ENCODE data around the gene GEMIN2.
"Not testable (repeated sequence)": the region's sequence is repeated elsewhere in the genome, so short reads cannot be mapped to it uniquely, and the experiment has no call there.

Gene GEMIN2, protein sequence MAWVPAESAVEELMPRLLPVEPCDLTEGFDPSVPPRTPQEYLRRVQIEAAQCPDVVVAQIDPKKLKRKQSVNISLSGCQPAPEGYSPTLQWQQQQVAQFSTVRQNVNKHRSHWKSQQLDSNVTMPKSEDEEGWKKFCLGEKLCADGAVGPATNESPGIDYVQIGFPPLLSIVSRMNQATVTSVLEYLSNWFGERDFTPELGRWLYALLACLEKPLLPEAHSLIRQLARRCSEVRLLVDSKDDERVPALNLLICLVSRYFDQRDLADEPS

DNA sequence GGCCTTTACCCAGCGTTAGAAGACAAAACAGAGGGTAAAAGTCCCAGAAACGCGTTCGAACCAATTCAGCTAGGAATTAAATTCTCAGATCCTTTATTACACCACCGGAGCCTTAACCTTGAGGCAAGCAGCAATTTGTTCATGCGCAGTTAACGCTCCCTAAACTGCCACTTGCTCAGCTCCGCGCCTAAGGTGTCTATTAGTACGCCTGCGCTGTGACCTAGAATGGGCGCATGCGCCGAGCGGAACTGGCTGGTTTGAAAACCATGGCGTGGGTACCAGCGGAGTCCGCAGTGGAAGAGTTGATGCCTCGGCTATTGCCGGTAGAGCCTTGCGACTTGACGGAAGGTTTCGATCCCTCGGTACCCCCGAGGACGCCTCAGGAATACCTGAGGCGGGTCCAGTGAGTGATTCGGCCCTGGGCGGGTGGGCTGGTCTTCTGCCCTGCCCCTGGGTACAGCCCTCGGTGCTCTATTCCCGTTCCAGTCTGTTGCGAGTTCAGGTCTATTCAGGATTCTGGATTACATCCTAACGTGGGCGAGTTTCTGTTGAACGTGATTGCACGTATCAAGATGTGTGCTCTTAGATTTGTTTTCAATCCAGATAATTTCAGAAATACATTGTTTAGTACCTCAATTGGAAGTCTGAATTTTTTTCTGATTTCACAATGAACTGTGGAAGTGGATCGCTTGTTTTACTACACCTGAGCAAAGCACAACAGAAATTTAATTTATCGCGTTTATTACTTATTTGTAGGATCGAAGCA lies at the start of gene GEMIN2:
GEMIN2 (plus strand) TSS at position 251 of the 766 bp plus-strand sequence; CDS start at position 267, 16 bp downstream.
- peak; percentile 94 for DNase-seq

DNA sequence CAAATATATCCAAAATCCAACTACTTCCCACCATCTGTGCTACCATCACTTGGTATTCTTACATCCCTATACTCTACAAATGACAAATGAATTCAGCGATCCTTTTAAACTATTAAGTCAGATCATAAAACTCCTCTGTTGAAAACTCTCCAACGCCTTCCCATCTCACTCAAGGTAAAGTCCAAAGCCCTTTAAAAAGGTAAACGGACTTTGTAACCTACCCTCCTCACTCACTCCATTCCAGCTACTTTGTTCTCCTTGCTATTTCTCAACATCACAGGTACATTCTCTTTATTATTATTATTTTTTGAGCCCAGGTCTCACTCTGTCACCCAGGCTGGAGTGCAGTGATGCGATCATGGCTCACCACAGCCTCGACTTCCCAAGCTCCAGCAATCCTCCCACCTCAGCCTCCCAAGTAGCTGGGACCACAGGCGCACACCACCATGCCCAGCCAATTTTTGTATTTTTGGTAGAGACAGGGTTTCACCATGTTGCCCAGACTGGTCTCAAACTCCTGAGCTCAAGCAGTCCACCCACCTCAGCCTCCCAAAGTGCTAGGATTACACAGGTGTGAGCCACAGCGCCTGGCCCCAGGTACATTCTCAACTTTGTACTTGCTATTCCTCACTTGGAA lies 44.8 kb upstream of the GEMIN2 start:
- not testable (repeated sequence) for DNase-seq

DNA sequence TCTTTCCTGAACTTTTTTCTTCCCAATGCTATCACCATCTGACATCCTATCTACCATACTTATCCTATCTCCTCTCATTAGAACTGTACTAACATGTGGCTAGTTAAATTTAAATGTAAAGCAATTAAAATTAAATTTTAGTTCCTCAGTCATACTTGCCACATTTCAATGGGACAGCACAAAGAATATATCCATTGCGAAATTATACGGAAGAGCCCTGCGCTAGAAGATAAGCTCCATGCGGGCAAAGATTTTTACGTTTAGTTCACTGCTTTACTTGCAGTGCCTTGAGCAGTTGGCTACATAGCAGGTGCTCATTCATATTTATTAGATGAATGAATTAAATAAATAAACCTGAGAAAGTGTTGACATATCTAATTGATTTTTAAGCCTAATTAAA lies 44.2 kb upstream of the GEMIN2 start:
- DNase-seq = no peak

DNA sequence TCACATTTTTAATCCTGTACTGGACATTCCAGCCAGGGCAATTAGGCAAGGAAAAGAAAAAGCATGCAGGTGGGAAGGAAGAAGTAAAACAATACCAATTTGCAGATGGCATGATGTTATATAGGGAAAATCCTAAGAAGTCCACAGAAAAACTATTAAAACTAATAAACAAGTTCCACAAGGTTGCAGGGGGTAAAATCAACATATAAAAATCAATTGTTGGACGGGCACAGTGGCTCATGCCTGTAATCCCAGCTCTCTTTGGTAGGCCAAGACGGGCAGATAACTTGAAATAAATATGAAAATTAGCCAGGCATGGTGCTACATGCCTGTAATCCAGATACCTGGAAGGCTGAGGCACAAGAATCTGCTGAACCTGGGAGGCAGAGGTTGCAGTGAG lies 43.0 kb upstream of the GEMIN2 start:
- no peak for DNase-seq

DNA sequence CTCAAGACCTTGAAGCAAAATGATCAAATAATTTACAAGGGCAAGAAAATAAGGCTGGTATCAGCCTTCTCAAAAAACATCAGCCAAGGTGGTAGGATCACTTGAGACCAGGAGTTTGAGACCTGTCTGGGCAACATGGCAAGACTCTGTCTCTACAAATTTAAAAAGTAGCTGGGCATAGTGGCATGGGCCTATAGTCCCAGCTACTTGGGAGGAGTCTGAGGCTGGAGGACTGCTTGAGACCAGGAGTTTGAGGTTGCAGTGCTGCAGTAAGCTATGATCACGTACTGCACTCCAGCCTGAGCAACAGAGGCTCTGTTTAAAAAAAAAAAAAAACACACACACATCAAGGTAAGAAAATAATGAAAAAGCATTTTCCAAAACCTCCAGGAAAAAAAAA lies 33.2 kb upstream of the GEMIN2 start:
- no peak for DNase-seq

DNA sequence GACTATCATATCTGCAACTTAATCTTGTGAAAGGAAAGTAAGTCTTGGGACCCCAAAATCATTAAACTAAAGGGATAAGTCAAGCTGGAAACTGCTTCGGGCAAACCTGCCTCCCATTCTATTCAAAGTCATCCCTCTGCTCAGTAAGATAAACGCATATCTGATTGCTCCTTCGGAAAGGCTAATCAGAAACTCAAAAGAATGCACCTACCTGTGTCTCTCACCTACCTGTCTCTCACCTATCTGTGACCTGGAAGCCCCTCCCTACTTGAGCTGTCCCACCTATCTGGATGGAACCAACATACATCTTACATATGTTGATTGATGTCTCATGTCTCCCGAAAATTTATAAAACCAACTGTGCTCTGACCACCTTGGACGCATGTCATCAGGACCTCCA lies 31.0 kb upstream of the GEMIN2 start:
- no peak for DNase-seq

DNA sequence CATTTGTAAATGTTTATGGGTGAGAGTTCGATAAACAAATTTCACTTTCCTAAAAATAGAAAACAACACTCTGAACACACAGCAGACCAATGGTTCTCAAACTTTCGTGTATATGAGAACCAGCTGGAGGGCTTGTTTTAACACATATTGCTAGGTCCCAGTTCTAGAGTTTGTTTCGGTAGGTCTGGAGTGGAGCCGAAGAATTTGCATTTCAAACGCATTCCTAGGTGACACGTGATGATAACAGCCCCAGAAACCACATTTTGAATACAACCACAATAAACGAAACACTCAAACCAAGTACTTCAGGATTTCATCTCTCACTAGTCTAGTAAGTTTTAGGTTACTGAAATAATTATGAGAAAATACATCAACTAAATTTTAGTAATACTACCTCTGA lies 28.2 kb upstream of the GEMIN2 start:
- no peak for DNase-seq

DNA sequence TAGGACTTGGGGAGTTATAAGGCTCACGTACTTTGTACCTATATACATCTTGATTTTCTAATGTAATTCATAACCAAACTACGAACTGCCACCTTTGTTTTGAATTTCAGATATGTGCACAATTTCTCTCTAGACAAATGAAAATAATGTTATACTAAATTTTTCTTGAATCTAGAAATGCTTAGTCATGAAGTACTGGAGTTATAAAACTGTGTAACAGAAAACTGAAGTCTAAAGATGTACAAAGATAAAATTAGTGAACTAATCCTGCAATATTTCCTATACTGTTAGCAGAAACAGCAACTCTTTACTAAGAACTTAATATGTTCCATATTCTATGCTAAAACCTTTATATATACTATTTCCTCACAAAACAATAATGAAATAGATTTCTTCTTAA lies 26.6 kb upstream of the GEMIN2 start:
- no peak for DNase-seq

DNA sequence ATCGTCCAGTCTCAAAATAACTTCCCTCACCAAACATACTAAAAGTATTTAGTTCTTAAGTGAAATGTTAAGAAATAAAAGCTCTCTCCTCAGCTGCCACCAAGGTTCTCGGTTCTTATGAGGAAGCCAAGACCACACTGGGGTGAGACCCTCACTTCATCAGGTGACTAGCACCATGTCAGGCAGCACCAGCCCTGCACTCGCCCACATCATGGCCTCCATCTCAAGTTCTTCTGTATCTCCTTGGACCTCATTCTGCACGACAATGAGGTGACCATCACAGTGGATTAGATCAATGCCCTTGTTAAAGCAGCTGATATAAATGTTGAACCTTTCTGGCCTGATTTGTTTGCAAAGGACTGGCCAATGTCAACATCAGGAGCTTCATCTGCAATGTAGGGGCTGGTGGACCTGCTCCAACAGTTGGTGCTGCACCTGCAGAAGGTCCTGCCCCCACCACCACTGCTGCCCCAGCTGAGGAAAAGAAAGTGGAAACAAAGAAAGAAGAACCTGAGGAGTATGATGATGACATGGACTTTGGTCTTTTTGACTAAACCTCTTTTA lies 23.5 kb upstream of the GEMIN2 start:
- no peak for DNase-seq

DNA sequence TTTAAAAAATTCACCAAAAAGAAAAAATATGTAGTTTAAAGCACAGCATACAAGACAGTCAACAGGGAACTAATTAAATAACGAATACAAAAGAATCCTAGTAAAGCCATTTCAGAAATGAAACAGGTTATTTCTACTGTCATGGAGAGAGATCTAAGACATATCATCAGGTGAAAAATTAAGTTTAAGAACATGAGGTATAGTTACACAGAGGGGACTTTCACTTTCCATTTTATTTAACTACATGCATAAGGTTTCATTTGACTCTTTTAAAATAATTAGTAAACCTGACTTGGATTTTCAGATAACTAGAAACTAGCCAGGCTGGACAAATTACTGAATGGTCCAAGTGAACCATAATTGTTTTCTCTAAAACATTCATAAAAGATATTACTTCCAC lies 22.4 kb upstream of the GEMIN2 start:
- no peak for DNase-seq

DNA sequence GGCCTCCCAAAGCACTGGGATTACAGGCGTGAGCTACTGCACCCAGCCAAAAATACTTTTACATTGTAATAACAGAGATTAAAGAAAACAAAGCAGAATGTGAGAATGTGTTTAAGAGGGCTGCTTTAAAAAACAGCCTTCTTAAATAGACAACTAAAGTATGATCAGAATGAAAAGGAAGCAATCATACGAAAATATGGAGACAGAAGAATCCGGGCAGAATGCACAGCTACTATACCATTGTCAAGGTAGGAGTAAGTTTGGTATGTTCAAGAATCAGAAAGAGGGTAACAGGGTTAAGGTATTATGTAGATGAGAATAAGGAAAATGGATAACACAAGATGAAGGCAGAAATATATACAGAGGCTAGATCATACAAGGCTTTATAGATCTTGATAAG lies 19.6 kb upstream of the GEMIN2 start:
- DNase-seq = no peak

DNA sequence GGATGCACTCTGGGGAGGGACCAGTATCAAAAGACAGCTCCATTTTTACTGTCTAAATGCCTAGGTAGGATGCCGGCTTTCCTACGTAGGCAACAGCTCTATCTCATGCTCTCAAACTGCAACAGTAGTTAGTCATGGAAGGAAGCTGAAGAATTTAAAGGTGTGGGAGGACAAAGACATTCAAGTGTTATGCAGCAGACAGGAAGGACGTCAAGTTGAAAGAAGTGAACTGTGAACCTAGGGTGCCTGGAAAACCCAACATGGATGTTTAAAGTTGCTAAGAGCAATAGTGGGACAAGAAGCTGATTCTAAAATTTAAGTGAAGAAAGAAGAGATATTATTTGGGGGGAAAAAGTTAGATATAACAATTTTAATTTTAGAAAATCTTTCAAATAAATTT lies 17.0 kb upstream of the GEMIN2 start:
- no peak for DNase-seq

DNA sequence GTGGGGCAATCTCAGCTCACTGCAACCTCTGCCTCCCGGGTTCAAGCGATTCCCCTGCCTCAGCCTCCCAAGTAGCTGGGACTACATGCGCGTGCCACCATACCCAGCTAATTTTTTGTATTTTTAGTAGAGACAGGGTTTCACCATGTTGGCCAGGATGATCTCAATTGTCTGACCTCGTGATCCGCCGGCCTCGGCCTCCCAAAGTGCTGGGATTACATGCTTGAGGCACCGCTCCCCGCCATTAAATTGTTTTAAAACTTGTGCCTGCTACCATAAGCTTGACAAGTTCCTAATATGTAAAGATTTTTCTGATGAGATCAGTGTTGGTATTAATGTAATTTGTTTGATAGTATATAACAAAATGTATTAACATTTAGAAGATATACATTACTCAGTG lies 14.9 kb upstream of the GEMIN2 start:
- not testable (repeated sequence) for DNase-seq

DNA sequence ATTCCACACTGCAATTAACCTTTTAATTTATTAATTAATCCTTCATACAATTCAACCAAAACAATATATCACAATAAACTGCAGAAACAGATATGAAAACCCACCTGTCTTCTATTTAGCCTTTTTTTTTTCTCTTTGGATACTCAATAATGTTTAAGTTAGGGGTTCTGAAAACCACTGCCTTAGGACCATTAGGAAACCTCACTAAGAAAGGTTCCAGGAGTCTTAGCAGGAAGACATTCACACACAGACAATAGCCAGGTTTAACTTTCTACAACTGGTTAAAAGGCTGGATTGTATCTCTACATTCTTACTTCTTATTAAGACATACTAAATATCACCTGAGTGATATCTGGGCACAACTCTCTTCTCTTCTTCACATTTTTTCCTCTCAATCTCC lies 14.4 kb upstream of the GEMIN2 start:
- DNase-seq = no peak

DNA sequence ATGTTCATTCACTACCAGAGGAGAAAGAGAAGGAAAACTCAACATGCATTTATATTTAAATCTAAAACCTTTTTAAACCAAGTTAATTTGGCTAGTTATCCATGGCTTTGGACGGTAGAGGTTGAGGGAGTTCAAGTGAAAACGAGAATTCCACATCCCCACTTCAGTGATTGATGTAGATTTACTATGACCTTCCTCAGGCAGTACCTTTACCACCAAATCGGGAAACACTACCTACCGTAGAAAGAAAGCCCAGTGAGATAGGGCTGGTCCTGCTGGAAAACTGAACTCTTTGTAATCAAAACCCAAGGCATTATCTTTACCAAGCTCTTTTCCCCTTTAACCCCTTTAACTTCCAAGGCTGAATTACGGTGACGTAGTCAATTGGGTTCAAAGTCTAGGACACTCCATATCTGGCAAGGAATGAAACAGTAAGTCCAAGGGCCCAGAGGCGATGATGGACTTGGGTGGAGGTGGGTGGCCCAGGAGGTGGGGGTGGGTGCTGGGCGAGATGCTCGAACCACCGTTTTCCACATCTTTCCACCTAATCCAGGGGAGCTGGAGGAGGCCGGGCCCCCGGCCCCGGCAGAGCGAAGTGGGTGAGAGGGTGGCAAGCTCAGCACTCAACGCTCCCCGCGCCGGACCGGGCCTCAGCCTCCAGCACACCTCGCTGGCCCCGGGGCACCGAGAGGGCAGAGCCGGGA lies 11.7 kb upstream of the GEMIN2 start:
- no peak for DNase-seq

DNA sequence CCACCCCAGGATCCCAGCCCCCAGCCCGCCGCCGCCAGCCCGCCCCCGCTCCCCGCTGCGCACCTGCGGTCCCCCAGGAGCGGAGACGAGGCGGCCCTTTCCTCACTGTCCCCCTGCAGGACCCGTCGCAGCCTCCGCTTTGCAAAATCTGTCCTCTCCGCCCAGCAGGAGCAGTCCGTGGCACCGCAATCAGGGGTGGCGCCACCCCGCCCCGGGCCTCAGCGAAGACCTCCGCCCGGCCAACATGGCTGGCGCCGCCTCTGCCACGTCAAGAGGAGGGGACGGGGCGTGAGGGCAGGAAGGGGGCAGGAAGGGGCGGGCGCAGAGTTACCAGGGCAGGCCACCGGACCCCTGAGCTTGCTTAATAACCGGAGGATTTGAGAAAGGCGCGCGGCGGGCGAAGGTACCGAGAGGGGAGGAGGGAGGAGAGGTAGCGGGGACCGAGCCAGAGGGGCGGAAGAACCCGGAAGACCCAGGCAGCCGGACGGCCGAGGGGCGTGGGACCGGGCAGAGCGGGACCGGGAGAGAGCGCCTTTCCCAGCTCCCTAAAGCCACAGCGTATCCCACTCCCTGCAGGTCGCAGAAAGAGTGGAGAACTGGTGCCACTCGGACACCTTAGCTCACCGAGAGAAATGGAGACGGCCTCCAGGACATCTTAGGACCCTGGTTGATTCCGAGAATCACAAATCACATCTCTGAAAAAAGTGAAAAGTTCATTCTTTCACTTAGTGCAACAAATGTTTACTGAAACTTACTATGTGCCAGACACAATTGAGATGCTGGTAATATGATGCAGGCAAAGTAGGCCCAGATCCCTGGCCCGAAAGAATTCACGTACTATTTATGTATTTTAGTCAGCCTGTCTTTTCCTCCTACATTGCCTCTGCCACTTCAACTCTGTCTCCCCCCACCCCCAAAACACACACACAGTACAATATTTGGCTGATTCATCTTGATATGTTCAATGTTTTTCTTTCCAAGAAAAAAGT lies 10.9 kb upstream of the GEMIN2 start, which contains the start of gene SEC23A:
SEC23A (minus strand) TSS at position 267 of the 989 bp plus-strand sequence. CDS start 7,117 bp downstream, outside the sequence.
- peak; percentile 96 for DNase-seq

DNA sequence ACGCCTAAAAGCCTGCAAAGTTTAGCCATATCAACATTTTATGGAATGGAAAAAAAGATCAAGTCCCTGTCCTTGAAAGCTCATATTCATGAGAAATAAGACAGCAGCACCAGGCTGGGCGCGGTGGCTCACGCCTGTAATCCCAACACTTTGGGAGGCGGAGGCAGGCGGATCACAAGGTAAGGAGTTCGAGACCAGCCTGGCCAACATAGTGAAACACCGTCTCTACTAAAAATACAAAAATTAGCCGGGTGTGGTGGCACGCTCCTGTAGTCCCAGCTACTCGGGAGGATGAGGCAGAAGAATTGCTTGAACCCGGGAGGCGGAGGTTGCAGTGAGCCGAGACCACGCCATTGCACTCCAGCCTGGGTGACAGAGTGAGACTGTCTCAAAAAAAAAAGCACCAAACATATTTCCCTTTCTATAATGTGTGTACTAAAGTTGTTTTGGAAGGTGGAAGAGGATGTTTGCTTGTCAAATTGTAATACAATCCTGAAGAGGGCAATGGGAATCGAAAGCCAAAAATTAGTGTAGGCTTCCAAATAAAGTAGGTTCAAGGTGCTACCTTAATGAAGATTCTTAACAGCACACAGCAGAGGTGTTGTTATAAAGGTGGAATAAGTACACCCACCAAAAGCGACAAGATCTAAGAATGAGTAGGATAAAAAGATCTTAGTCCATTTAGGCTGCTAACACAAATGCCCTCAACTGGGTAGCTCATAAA lies 9.9 kb upstream of the GEMIN2 start:
- DNase-seq = not testable (repeated sequence)

DNA sequence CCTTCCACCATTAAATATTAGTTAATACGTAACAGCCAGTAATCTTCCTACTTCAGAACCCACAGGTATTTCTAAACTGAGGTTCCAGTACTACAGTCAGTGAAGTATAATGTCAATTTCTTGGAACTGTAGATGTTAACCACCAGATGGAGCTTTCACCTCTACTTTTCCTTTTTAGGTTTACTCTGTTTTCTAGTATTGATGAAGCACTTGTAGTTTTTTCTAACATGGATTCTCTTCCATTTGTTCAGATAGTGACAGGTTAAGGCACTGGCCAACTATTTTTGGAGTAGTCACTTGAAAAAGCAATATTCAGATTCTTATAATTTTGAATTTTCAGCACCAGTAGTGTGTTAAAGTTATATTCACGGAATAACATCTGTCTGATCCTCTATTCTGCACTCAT lies 6.5 kb upstream of the GEMIN2 start:
- no peak for DNase-seq

DNA sequence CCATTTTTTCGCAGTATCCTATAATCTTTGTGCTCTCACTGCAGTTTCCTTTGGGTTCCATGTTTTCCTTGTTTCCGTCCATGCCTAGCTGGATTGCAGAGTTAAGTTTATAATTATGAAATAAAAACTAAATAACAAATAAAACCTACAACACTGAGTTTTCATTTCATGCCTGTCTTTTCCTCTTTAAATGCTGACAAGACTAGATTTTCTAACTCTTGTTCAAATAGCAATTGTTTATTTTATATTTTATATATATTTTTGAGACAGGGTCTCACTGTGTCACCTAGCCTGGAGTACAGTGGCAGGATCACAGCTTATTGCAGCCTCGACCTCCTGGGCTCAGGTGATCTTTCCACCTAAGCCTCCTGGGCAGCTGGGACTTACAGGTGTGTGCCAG lies 5.3 kb upstream of the GEMIN2 start:
- DNase-seq = no peak

DNA sequence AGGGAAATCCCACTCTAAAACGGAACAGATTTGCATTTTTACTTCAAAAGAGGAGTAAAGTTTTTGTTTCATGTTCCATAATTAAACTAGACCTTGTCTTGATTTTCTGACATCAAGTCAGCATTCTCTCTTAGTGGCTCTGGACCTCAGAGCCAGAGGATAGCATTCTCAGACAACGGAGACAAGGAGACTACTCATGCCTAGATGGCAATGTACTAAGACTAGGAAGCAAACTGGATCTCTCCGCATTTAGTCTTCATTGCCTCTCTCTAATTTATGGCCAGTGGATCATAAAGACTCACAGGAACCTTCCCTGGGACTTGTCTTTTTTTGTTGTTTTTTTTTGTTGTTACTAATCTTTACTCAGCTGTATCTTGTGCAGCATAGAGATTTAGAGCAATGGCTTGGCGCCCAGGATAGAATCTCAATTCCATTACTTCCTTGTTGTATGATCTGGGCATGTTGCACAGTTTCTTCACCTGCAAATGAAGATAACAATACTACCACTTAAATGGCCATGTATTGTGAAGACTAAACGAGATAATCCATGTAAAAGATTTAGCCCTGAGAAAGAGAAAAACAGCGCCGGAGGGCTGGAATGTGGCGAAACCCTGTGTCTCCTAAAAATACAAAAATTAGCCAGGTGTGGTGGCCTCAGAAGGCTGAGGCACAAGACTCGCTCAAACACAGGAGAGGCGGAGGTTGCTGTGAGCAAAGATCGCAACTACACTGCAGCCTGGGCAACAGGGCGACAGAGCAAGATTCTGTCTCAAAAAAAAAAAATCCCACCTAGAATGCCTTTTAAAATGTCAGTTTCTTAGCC lies 4.0 kb upstream of the GEMIN2 start:
- DNase-seq = no peak

Data from right forelimb (tissue), 1 donor.